Dedifferentiated amniotic fluid mesenchymal stem cell (primary cell): Measurements from ENCODE around the gene SPPL2A.
"Not testable (repeated sequence)": the region's sequence is repeated elsewhere in the genome, so short reads cannot be mapped to it uniquely, and the experiment has no call there.

ENCODE experiments used
- DNase-seq: peaks from one replicate; pipeline ENCODE4 v3.0.0-alpha.2; 2016; ENCODE audit errors: extremely low spot score

SPPL2A gene

DNA sequence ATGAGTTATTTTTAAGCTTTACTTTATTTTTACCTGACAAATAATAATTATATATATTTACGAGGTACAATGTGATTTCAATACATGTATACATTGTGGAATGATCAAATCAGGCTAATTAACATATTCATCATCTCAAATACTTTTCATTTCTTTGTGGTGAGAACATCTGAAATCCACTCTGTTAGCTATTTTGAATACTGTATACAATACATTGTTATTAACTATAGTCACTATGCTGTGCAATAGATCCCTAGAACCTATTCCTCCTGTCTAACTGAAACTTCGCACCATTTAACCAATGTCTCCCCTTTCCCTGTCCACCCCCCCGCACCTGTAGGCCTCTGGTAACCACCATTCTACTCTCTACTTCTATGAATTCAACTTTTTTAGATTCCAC is 7.9 kb upstream of the SPPL2A start:
- DNase-seq, result no peak

DNA sequence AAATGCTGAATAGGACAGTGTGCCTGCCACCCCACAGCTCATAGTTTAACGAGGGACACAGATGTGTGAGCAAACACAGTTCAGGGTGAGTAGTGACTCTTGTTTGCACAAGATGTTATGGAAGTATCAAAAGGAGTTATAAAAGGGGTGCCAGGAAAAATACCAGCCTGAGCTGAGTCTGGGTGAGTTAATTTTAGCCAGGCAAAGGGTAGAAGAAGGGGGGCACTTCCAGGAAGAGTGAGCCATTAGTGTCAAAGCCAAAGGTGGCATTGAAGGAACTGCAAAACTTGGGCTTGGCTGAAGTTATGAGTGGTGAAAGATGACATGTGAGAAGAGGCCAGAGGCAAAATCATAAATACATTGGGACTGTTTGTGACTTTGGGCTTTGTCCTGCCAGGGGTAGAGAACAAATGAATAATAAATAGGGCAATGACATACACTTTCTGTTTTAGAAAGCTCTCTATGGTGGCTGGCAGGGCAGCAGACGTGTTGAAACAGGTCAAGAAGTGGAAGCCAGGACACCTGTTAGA is 1.9 kb upstream of the SPPL2A start:
- DNase-seq, result no peak

GRCh38 chr15:50764461-50765194 is 878 bp downstream of the SPPL2A start:
- no peak for DNase-seq

- no peak for DNase-seq
Observed at GRCh38 chr15:50758712-50759205, 6.7 kb downstream of the SPPL2A start.

DNA sequence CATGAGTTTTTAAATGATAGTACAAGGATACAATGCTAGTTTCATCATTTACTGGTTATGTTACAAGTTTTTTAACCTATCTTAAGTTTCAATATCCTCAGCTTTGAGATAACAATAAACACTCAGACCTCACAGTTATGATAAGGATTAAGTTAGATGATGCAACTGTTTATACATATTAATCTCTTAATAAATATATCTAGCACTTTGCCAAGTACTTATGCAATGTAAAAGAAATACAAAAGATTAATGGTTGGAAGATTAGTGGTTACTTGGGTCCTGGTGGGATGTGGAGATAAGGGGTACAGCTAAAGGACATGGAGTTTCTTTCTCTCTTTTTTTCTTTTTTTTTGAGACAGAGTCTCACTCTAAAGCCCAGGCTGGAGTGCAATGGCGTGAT is 12.0 kb downstream of the SPPL2A start:
- DNase-seq, result no peak

GRCh38 chr15:50751394-50751793 is 14.1 kb downstream of the SPPL2A start:
- no peak for DNase-seq

- DNase-seq, result no peak
Observed at GRCh38 chr15:50750227-50750705, 15.2 kb downstream of the SPPL2A start.

DNA sequence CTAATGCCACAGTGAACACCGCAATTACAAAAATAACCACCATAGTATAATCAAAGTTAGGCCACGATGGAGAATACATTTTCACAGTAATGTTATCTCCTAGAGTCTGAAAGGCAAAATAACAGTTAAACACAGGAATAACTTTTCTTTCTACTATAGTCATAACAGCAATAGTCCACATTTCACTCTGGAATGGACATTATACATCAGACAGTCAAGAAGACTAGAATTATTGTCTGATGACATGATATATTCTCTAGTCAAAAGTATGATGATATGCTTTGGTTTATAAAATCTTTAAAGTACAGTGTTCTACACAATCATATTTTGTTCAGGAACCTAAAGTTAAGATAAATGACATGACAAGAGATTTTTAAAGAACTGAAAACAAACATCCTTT is 18.0 kb downstream of the SPPL2A start:
- DNase-seq, result peak; percentile 31

DNA sequence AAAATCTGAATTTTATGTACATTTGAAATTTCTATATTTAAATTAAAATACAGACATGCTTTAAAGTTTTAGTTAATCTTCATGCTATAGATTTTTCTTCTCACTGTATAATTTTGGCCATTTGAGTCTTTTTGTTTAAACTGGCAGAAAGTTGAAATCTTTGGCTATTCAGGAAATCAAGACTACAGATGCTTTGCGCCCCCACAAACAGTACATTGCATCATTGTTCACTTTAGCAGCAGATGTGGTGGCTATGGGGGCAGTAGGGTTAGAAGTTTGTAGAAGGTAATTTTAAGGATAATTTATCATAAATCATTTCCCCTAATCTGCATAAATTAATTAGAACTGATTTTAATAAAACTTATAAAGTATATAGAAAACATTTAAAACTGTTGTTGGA is 20.9 kb downstream of the SPPL2A start:
- no peak for DNase-seq

DNA sequence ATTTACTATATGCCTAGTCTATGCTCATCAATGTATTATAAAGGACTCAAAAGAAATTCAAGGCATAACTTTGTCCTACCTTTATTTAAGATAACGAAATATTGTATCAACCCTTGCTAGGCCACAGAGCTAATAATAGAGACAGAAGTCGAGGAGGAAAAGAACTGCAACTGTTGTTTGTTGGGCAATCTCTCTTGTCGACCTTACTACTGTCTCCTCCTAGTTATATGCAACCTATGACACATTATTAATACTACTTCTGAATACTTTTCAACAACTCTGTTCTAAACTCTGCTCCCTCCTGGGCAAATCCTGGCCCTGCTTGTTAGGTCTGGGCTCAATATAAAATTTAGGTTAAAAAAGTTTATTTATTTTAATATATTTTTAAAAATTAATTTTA is 24.6 kb downstream of the SPPL2A start:
- no peak for DNase-seq

GRCh38 chr15:50736823-50737222 is 28.7 kb downstream of the SPPL2A start:
- DNase-seq, result no peak

GRCh38 chr15:50735156-50735555 is 30.4 kb downstream of the SPPL2A start:
- no peak for DNase-seq

- no peak for DNase-seq
Observed at GRCh38 chr15:50726315-50726714, 39.2 kb downstream of the SPPL2A start.

DNA sequence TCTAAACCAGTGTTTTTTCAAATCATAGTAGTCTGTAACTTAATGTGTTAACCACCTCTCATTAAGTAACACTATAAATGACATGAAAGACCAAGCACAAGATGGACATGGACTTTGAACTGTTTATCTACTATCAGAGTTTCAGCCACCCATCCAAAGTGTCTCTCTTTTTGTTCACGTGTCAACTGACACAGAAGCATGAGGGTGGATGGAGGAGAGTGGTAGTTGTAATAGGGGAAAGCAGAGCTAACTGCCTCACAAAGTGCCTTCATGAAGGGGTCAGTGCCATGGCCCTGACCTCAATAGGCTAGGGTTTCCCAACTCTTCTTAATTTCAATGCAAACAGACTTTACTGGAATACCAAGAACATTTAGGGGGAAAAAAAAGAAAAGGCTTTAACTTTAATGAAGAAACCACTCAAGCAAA is 46.8 kb downstream of the SPPL2A start:
- no peak for DNase-seq

GRCh38 chr15:50712018-50712417 is 53.5 kb downstream of the SPPL2A start:
- no peak for DNase-seq

GRCh38 chr15:50710585-50710984 is 54.9 kb downstream of the SPPL2A start:
- DNase-seq, result no peak

- no peak for DNase-seq
Observed at GRCh38 chr15:50707878-50708427, 57.6 kb downstream of the SPPL2A start.

- no peak for DNase-seq
Observed at GRCh38 chr15:50702762-50703334, 62.7 kb downstream of the SPPL2A start.

GRCh38 chr15:50698101-50698500 is 67.4 kb downstream of the SPPL2A start:
- no peak for DNase-seq

GRCh38 chr15:50697109-50697797 is 68.3 kb downstream of the SPPL2A start:
- no peak for DNase-seq

DNA sequence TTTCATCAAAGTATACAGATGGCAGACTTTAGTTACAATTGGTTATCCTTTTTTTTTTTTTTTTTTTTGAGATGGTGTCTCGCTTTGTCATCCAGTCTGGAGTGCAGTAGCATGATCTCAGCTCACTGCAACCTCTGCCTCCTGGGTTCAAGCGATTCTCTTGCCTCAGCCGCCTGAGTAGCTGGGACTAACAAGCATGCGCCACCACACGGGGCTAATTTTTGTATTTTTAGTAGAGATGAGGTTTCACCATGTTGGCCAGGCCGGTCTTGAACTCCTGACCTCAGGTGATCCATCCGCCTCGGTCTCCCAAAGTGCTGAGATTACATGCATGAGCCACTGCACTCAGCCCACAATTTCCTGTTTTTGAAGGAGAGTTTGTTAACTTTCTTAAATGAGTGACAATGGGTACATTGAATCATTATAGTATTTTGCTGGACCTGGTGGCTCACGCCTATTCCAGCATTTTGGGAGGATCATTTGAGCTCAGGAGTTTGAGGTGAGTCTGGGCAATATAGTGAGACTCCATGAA is 70.8 kb downstream of the SPPL2A start:
- not testable (repeated sequence) for DNase-seq
